SK-N-SH (cell line): ENCODE measurements around the gene NTM. TPM values are rescaled to one million over a fixed set of nuclear protein-coding genes. Genes with fewer than 3 reads are reported as not detected.

ENCODE experiments used
- CTCF ChIA-PET: fragments of 300-600, 350-600 bp; formaldehyde crosslinking; extraction: SDS; loops from one replicate; lab custom pipeline; 2021; lab: Yijun Ruan, JAX
- POLR2A ChIA-PET: fragments of 350-600 bp; sonication (Branson Sonifier 250); formaldehyde crosslinking; extraction: SDS; loops from one replicate; lab custom pipeline; 2020; ENCODE audit warnings: antibody characterized with exemption, inconsistent platforms; lab: Yijun Ruan, JAX
- DNase-seq: peaks from one replicate; pipeline ENCODE4 v3.0.0; 2012
- H2AFZ ChIP-seq: fragments of 200-600 bp; sonication (generic); 2 replicates; pipeline ENCODE4 v1.8.1; 2016; ENCODE audit warnings: antibody characterized with exemption, mild to moderate bottlenecking, low read depth
- H3F3A ChIP-seq: fragments of 200-600 bp; sonication (generic); replicated peaks from 2 replicates; pipeline ENCODE3; 2016; ENCODE audit warnings: antibody characterized with exemption, mild to moderate bottlenecking; ENCODE audit not compliant: insufficient read depth
- H3K27ac ChIP-seq, 2 experiments: fragments of 200-500 bp in 1 of 2; fragments of 200-600 bp in 1 of 2; sonication (Bioruptor generic) in 1 of 2; sonication (generic), shearing (Covaris generic) in 1 of 2; 2 replicates each; pipeline versions ENCODE4 v1.5.1 to v1.6.1; 2014 to 2016; ENCODE audit warnings: low read depth in 2 of 2, inconsistent platforms in 1 of 2, low read length in 1 of 2, mild to moderate bottlenecking in 1 of 2, mixed read lengths in 1 of 2
- H3K27me3 ChIP-seq: fragments of 200-600 bp; sonication (generic), shearing (Covaris generic); 2 replicates; pipeline ENCODE4 v1.6.1; 2016; ENCODE audit warnings: mixed run types; ENCODE audit not compliant: insufficient read depth
- H3K36me3 ChIP-seq, 2 experiments: fragments of 200-500 bp in 1 of 2; fragments of 200-600 bp in 1 of 2; sonication (Bioruptor generic) in 1 of 2; sonication (generic) in 1 of 2; replicated peaks in 1 of 2; 2 replicates each; pipeline versions ENCODE3 to v1.5.1; 2014 to 2016; ENCODE audit warnings: low read length in 1 of 2, mild to moderate bottlenecking in 1 of 2; ENCODE audit not compliant: insufficient read depth in 2 of 2, control insufficient read depth in 1 of 2
- H3K4me1 ChIP-seq, 2 experiments: fragments of 200-500 bp in 1 of 2; fragments of 200-600 bp in 1 of 2; sonication (Bioruptor generic) in 1 of 2; sonication (generic), shearing (Covaris generic) in 1 of 2; 2 replicates each; pipeline versions ENCODE4 v1.5.1 to v1.6.1; 2014 to 2016; ENCODE audit warnings: low read depth in 1 of 2, low read length in 1 of 2, mixed run types in 1 of 2; ENCODE audit not compliant: insufficient read depth in 2 of 2, control insufficient read depth in 1 of 2
- H3K4me2 ChIP-seq: fragments of 200-600 bp; sonication (generic), shearing (Covaris generic); 2 replicates; pipeline ENCODE4 v1.6.1; 2017; ENCODE audit warnings: mixed run types
- H3K4me3 ChIP-seq, 2 experiments: fragments of 200-500 bp in 1 of 2; fragments of 200-600 bp in 1 of 2; sonication (Bioruptor generic) in 1 of 2; sonication (generic), shearing (Covaris generic) in 1 of 2; 2 replicates each; pipeline versions ENCODE4 v1.5.1 to v1.8.1; 2014 to 2016; ENCODE audit warnings: low read depth in 2 of 2, inconsistent platforms in 1 of 2, low read length in 1 of 2, mild to moderate bottlenecking in 1 of 2, mixed read lengths in 1 of 2, moderate library complexity in 1 of 2
- H3K79me2 ChIP-seq: fragments of 200-600 bp; sonication (generic); 2 replicates; pipeline ENCODE4 v1.8.1; 2017; ENCODE audit warnings: mild to moderate bottlenecking; ENCODE audit not compliant: insufficient read depth
- H3K9ac ChIP-seq: fragments of 200-600 bp; sonication (generic); 2 replicates; pipeline ENCODE4 v1.6.1; 2017; ENCODE audit warnings: mixed run types
- H3K9me2 ChIP-seq: fragments of 200-600 bp; sonication (generic); 2 replicates; pipeline ENCODE4 v1.6.1; 2017; ENCODE audit warnings: mixed run types
- H3K9me3 ChIP-seq: fragments of 200-600 bp; sonication (generic); 2 replicates; pipeline ENCODE4 v1.6.1; 2017; ENCODE audit warnings: mixed run types, mild to moderate bottlenecking, moderate library complexity
- H4K20me1 ChIP-seq: fragments of 200-600 bp; sonication (generic); 2 replicates; pipeline ENCODE4 v1.6.1; 2017; ENCODE audit warnings: mild to moderate bottlenecking, mixed run types; ENCODE audit not compliant: insufficient read depth
- EP300 ChIP-seq, 2 experiments: IDR thresholded peaks; 2 replicates each; pipeline versions ENCODE4 v1.4.0 to v1.6.1; 2012; ENCODE audit warnings: borderline replicate concordance in 1 of 2, low read depth in 1 of 2, low read length in 1 of 2
- FOSL2 ChIP-seq: IDR thresholded peaks from 2 replicates; pipeline ENCODE4 v1.4.0; 2012; ENCODE audit warnings: low read depth, mild to moderate bottlenecking, moderate library complexity, borderline replicate concordance
- FOXJ3 ChIP-seq: sonication (generic); formaldehyde crosslinking; IDR thresholded peaks from 2 replicates; pipeline ENCODE4 v1.5.1; 2020; ENCODE audit warnings: mild to moderate bottlenecking, missing genetic modification reagents
- GABPA ChIP-seq: IDR thresholded peaks from 2 replicates; pipeline ENCODE4 v1.4.0; 2012; ENCODE audit warnings: low read depth, mild to moderate bottlenecking
- GATA2 ChIP-seq: sonication (generic); formaldehyde crosslinking; IDR thresholded peaks from 2 replicates; pipeline ENCODE4 v1.5.0; 2020; ENCODE audit warnings: mild to moderate bottlenecking, missing genetic modification reagents
- JUND ChIP-seq: IDR thresholded peaks from 2 replicates; pipeline ENCODE4 v1.4.0; 2012
- MEF2A ChIP-seq: IDR thresholded peaks from 2 replicates; pipeline ENCODE4 v1.4.0; 2012; ENCODE audit warnings: low read depth, borderline replicate concordance
- MXI1 ChIP-seq: IDR thresholded peaks from 2 replicates; pipeline ENCODE4 v1.6.1; 2012; ENCODE audit warnings: mild to moderate bottlenecking, low read depth, low read length, improper control_type of control experiment
- NFIC ChIP-seq: IDR thresholded peaks from 2 replicates; pipeline ENCODE4 v1.4.0; 2012; ENCODE audit warnings: borderline replicate concordance
- NRF1 ChIP-seq: IDR thresholded peaks from 2 replicates; pipeline ENCODE4 v1.6.1; 2012; ENCODE audit warnings: low read depth, mild to moderate bottlenecking, low read length
- RAD21 ChIP-seq: IDR thresholded peaks from 2 replicates; pipeline ENCODE4 v1.6.1; 2012; ENCODE audit warnings: mild to moderate bottlenecking, low read length
- TAF1 ChIP-seq: IDR thresholded peaks from 2 replicates; pipeline ENCODE4 v1.6.1; 2012; ENCODE audit warnings: low read depth, mild to moderate bottlenecking, low read length, moderate library complexity, borderline replicate concordance
- TCF12 ChIP-seq: IDR thresholded peaks from 2 replicates; pipeline ENCODE4 v1.4.0; 2012
- YY1 ChIP-seq: IDR thresholded peaks from 2 replicates; pipeline ENCODE4 v1.4.0; 2012; ENCODE audit warnings: low read depth, mild to moderate bottlenecking
- WGBS: methylation state at CpG from one replicate; pipeline ENCODE4 v1.1.6; 2017; ENCODE audit warnings: low lambda C conversion rate; 5-methylcytosine and 5-hydroxymethylcytosine counted together
- polyA plus RNA-seq, 3 experiments: library from polyadenylated mRNA; depleted of rRNA; stranded (reverse); fragments of >200 nt; gene quantifications; 2 replicates each; pipeline ENCODE4 v1.2.3, GENCODE V29; 2012
- TF ChIP-seq, protein P1 (sequence below): IDR thresholded peaks from 2 replicates; pipeline ENCODE4; 2012
- TF ChIP-seq, protein P2 (sequence below): IDR thresholded peaks from 2 replicates; pipeline ENCODE4 v1.4.0; 2012; ENCODE audit warnings: low read depth, borderline replicate concordance
- TF ChIP-seq, protein P3 (sequence below): fragments of 150-350 bp; IDR thresholded peaks from 2 replicates; pipeline ENCODE4 v1.6.1; 2017; ENCODE audit warnings: antibody characterized with exemption, low read length, low read depth, borderline replicate concordance
- TF ChIP-seq, protein P4 (sequence below): IDR thresholded peaks from 2 replicates; pipeline ENCODE4 v1.4.0; 2012; ENCODE audit warnings: low read depth
- TF ChIP-seq, protein P5 (sequence below): IDR thresholded peaks from 2 replicates; pipeline ENCODE4 v1.4.0; 2012; ENCODE audit warnings: low read depth, borderline replicate concordance

Gene NTM
- polyA plus RNA-seq, 1 of the 3 experiments (the other 2 are of a cell fraction) = 20.0 TPM

DNA sequence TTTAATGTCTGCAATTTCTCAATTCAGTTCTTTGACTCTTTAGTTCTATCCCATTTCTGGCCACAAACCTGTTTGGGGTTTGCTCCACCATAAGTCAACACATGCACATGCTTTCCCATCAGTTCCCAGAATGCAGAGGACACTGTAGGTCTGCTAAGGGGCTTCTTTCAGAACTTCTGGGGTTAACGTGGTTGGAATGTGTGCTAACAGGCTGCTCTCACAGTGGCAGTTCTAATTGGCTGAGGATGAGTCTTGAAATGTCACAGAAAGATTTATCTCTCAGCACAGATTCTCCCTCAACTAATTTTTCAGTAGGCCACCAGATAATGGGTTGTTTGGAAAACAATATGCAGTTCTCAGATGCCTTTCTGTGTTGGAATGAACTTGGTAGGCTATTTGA is 703.4 kb downstream of the NTM start:
- CTCF ChIA-PET = no interaction called here
- H2AFZ ChIP-seq = no peak overlapping the region

More for the DNA sequence above, 703.4 kb downstream of the NTM start:
- Histone ChIP-seq H3K27me3 (no peaks in the 10 kb centered on the region), H3K79me2 (peaks cover 9% of the 10 kb centered on the region; the same call in 1 of the 2 replicates), H3K9me3 (no peaks in the 10 kb centered on the region), H3F3A (peaks cover 22% of the 10 kb centered on the region), H3K36me3 (no peaks in the 10 kb centered on the region), H3K4me2 (no peak overlapping the region), H4K20me1 (no peaks in the 10 kb centered on the region), H3K9me2 (no peaks in the 10 kb centered on the region), H3K27ac (peak overlapping the region in 1 of 2 experiments; percentile 99; a peak in 3 of 4 replicates), H3K4me3 (no peak overlapping the region), H3K4me1 (peaks cover 0 to 31% of the 10 kb centered on the region in 2 experiments; a peak in 3 of 4 replicates), H3K9ac (0 out of 2 replicates have a peak overlapping the region, but pooled peaks have one; percentile 85)
- WGBS = 89% methylated on average over 1 of the region's 1 CpG
- POLR2A ChIA-PET = no interaction called here
- TF ChIP-seq NFIC (no peak), YY1 (no peak), RAD21 (no peak), MEF2A (no peak), GABPA (no peak), FOXJ3 (no peak), FOSL2 (no peak), TAF1 (no peak), EP300 (IDR thresholded peaks at IDR 0.05; ENCODE audit: borderline replicate concordance in 1 of 2, low read depth in 1 of 2, low read length in 1 of 2) (no peak), MXI1 (no peak), TCF12 (no peak), NRF1 (no peak), JUND (no peak), GATA2 (no peak)
- TF ChIP-seq, protein P1, sequence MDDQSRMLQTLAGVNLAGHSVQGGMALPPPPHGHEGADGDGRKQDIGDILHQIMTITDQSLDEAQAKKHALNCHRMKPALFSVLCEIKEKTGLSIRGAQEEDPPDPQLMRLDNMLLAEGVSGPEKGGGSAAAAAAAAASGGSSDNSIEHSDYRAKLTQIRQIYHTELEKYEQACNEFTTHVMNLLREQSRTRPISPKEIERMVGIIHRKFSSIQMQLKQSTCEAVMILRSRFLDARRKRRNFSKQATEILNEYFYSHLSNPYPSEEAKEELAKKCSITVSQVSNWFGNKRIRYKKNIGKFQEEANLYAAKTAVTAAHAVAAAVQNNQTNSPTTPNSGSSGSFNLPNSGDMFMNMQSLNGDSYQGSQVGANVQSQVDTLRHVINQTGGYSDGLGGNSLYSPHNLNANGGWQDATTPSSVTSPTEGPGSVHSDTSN = no peak
- TF ChIP-seq, protein P2, sequence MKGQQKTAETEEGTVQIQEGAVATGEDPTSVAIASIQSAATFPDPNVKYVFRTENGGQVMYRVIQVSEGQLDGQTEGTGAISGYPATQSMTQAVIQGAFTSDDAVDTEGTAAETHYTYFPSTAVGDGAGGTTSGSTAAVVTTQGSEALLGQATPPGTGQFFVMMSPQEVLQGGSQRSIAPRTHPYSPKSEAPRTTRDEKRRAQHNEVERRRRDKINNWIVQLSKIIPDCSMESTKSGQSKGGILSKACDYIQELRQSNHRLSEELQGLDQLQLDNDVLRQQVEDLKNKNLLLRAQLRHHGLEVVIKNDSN = no peak
- TF ChIP-seq, protein P3, sequence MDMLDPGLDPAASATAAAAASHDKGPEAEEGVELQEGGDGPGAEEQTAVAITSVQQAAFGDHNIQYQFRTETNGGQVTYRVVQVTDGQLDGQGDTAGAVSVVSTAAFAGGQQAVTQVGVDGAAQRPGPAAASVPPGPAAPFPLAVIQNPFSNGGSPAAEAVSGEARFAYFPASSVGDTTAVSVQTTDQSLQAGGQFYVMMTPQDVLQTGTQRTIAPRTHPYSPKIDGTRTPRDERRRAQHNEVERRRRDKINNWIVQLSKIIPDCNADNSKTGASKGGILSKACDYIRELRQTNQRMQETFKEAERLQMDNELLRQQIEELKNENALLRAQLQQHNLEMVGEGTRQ = no peak
- TF ChIP-seq, protein P4, sequence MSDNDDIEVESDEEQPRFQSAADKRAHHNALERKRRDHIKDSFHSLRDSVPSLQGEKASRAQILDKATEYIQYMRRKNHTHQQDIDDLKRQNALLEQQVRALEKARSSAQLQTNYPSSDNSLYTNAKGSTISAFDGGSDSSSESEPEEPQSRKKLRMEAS = no peak
- TF ChIP-seq, protein P5, sequence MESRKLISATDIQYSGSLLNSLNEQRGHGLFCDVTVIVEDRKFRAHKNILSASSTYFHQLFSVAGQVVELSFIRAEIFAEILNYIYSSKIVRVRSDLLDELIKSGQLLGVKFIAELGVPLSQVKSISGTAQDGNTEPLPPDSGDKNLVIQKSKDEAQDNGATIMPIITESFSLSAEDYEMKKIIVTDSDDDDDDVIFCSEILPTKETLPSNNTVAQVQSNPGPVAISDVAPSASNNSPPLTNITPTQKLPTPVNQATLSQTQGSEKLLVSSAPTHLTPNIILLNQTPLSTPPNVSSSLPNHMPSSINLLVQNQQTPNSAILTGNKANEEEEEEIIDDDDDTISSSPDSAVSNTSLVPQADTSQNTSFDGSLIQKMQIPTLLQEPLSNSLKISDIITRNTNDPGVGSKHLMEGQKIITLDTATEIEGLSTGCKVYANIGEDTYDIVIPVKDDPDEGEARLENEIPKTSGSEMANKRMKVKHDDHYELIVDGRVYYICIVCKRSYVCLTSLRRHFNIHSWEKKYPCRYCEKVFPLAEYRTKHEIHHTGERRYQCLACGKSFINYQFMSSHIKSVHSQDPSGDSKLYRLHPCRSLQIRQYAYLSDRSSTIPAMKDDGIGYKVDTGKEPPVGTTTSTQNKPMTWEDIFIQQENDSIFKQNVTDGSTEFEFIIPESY = no peak
- no peak for DNase-seq
